ENCODE data around the gene AQP2.

GRCh38 chr12:49928471-49928870 is 22.1 kb upstream of the AQP2 start:
- TF ChIP-seq, protein P1, sequence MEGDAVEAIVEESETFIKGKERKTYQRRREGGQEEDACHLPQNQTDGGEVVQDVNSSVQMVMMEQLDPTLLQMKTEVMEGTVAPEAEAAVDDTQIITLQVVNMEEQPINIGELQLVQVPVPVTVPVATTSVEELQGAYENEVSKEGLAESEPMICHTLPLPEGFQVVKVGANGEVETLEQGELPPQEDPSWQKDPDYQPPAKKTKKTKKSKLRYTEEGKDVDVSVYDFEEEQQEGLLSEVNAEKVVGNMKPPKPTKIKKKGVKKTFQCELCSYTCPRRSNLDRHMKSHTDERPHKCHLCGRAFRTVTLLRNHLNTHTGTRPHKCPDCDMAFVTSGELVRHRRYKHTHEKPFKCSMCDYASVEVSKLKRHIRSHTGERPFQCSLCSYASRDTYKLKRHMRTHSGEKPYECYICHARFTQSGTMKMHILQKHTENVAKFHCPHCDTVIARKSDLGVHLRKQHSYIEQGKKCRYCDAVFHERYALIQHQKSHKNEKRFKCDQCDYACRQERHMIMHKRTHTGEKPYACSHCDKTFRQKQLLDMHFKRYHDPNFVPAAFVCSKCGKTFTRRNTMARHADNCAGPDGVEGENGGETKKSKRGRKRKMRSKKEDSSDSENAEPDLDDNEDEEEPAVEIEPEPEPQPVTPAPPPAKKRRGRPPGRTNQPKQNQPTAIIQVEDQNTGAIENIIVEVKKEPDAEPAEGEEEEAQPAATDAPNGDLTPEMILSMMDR (IDR thresholded peaks at IDR 0.05): no peak
- TF ChIP-seq POLR2A (IDR thresholded peaks at IDR 0.05): no peak
- TF ChIP-seq POLR2AphosphoS5 (IDR thresholded peaks at IDR 0.05): no peak

Measured in prostate gland (tissue), 2 donors.